ENCODE measurements around the gene DEFB132. TPM values are rescaled to one million over a fixed set of nuclear protein-coding genes. Genes with fewer than 3 reads are reported as not detected.

The DEFB132 gene
- total and polyA plus RNA-seq, 2 of the 8 experiments (the other 6 are each of a cell fraction or from before 2014, with no cell fraction given) = not detected

DNA sequence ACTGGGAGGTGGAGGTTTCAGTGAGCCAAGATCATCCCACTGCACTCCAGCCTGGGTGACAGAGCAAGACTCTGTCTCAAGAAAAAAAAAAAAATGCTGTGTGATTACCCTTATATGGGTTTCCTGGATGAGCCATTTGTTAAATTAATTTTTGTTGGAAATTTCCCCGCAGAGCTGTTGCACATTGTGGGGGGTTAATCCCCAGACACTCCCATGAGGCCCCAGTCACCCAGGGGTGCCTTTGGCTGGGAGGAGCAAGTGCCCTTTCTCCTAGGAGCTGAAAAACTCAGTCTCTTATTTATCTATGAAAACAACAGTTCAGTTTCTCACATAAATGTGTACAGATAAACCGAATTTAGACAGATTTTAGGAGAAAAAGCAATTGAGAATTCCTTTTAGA is 4.7 kb upstream of the DEFB132 start:
- no peak overlapping the region for H4K91ac ChIP-seq (replicated peaks; ENCODE audit: insufficient read length, low read length)
- POLR2A ChIA-PET (ENCODE audit: partially characterized antibody) = no interaction called here
- no peak overlapping the region for H3K27ac ChIP-seq (ENCODE audit: low read depth, low read length)
- TF ChIP-seq, protein P1, sequence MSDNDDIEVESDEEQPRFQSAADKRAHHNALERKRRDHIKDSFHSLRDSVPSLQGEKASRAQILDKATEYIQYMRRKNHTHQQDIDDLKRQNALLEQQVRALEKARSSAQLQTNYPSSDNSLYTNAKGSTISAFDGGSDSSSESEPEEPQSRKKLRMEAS (IDR thresholded peaks at IDR 0.05) = no peak
- no peak for TF ChIP-seq KDM1A (IDR thresholded peaks at IDR 0.05; ENCODE audit: borderline replicate concordance, low read length)
- no peak for TF ChIP-seq SIRT6 (IDR thresholded peaks at IDR 0.05; ENCODE audit: low read length)
- no peak for TF ChIP-seq TBP (IDR thresholded peaks at IDR 0.05; ENCODE audit: low read depth, low read length)
- TF ChIP-seq MAFK (IDR thresholded peaks at IDR 0.05; ENCODE audit: low read depth, low read length) = no peak
- no peak for TF ChIP-seq EP300 (IDR thresholded peaks at IDR 0.05; ENCODE audit: borderline replicate concordance in 1 of 2, low read depth in 2 of 2, low read length in 2 of 2)
- TF ChIP-seq RBBP5 (IDR thresholded peaks at IDR 0.05; ENCODE audit: borderline replicate concordance, low read depth, low read length) = no peak
- no peak for TF ChIP-seq EGR1 (IDR thresholded peaks at IDR 0.05; ENCODE audit: borderline replicate concordance, low read depth, low read length)
- no peak for TF ChIP-seq POU5F1 (IDR thresholded peaks at IDR 0.05; ENCODE audit: low read depth, low read length)
- no peak for TF ChIP-seq SP2 (IDR thresholded peaks at IDR 0.05; ENCODE audit: low read length)
- TF ChIP-seq CBX5 (IDR thresholded peaks at IDR 0.05; ENCODE audit: low read depth, low read length) = no peak
- TF ChIP-seq KDM5A (IDR thresholded peaks at IDR 0.05; ENCODE audit: low read length) = no peak
- TF ChIP-seq ZNF274 (IDR thresholded peaks at IDR 0.05; ENCODE audit: borderline replicate concordance, extremely low read depth, low read length) = no peak
- TF ChIP-seq CTBP2 (IDR thresholded peaks at IDR 0.05; ENCODE audit: borderline replicate concordance, insufficient read depth, insufficient read length, low read length) = no peak

More for the DNA sequence above, 4.7 kb upstream of the DEFB132 start:
- Histone ChIP-seq H3K9ac (replicated peaks in 1 of 4; ENCODE audit: extremely low read depth in 1 of 4, low read depth in 3 of 4, low read length in 3 of 4) (no peak overlapping the region), H3K27me3 (replicated peaks in 1 of 4; ENCODE audit: control insufficient read depth in 3 of 4, extremely low read depth in 1 of 4, insufficient read depth in 3 of 4, low read length in 3 of 4) (peaks cover 25 to 58% (median 53%) of the 10 kb centered on the region in 4 experiments), H3K23me2 (ENCODE audit: low read depth, low read length) (peaks cover 2% of the 10 kb centered on the region; the same call in 1 of the 2 replicates), H3K4ac (replicated peaks; ENCODE audit: insufficient read length, low read depth, low read length) (no peak overlapping the region), H2AFZ (ENCODE audit: low read length) (no peak overlapping the region), H3K23ac (ENCODE audit: insufficient read length) (no peak overlapping the region), H2BK12ac (ENCODE audit: low read depth, low read length) (no peak overlapping the region), H2BK15ac (ENCODE audit: low read length) (no peak overlapping the region), H4K5ac (ENCODE audit: insufficient read length, low read depth, low read length) (no peak overlapping the region), H3K79me2 (ENCODE audit: control insufficient read depth in 1 of 2, insufficient read depth in 2 of 2, low read length in 2 of 2) (no peaks in the 10 kb centered on the region), H2AK5ac (ENCODE audit: low read depth, low read length) (no peak overlapping the region), H3K79me1 (ENCODE audit: low read depth, low read length) (no peaks in the 10 kb centered on the region), H3K36me3 (ENCODE audit: control insufficient read depth in 2 of 4, insufficient read depth in 4 of 4, low read length in 3 of 4) (0 out of 8 replicates have a peak, but pooled peaks cover 0 to 2% (median 0%) of the 10 kb centered on the region in 4 experiments), H2BK120ac (replicated peaks; ENCODE audit: low read depth, low read length) (no peak overlapping the region), H3K4me2 (ENCODE audit: insufficient read depth in 1 of 2, low read depth in 2 of 2, low read length in 2 of 2) (no peak overlapping the region), H3K14ac (ENCODE audit: insufficient read length) (no peak overlapping the region), H2BK5ac (ENCODE audit: low read depth, low read length) (no peak overlapping the region), H4K8ac (ENCODE audit: extremely low read depth, insufficient read depth, low read length) (no peak overlapping the region), H4K20me1 (replicated peaks in 1 of 2; ENCODE audit: control insufficient read depth in 1 of 2, insufficient read depth in 2 of 2, low read length in 2 of 2) (peaks cover 3% of the 10 kb centered on the region in 2 experiments), H2BK20ac (ENCODE audit: low read length) (no peak overlapping the region), H3K4me1 (replicated peaks in 1 of 4; ENCODE audit: control insufficient read depth in 3 of 4, insufficient read depth in 4 of 4, low read length in 3 of 4) (0 out of 7 replicates have a peak, but pooled peaks cover 0 to 2% (median 0%) of the 10 kb centered on the region in 4 experiments), H3K56ac (replicated peaks; ENCODE audit: insufficient read length, low read depth, low read length) (no peak overlapping the region), H3K4me3 (ENCODE audit: extremely low read depth in 1 of 4, insufficient read depth in 2 of 4, low read depth in 3 of 4, low read length in 4 of 4) (no peak overlapping the region), H3K9me3 (ENCODE audit: insufficient read depth in 2 of 2, low read depth in 1 of 2, low read length in 1 of 2) (no peaks in the 10 kb centered on the region), H3K18ac (ENCODE audit: extremely low read depth, low read length) (no peak overlapping the region)
- no peak for DNase-seq (ENCODE audit: low read depth in 1 of 2, low spot score in 2 of 2)
- WGBS, 2 experiments (ENCODE audit: extremely low coverage in 1 of 2, insufficient coverage in 1 of 2, insufficient read length in 1 of 2, insufficient replicate concordance in 2 of 2, low coverage in 1 of 2, low lambda C conversion rate in 2 of 2, missing lambda C conversion rate in 1 of 2) = 59% methylated on average over 2 of the region's 2 CpGs; no CpG with 5 or more reads in 1 of the 2 experiments
- FAIRE-seq = no peak
- CTCF ChIA-PET (ENCODE audit: partially characterized antibody) = interaction anchor here (1.2 to 1.5 kb wide), 2 partner anchors 10 to 14 kb away, joined by 3 to 9 read pairs; no protein-coding TSS in a partner anchor
